Smooth muscle cell (in vitro differentiated cells): ENCODE measurements around the gene RANBP1. TPM values are rescaled to one million over a fixed set of nuclear protein-coding genes. Genes with fewer than 3 reads are reported as not detected.

Source experiments
- DNase-seq: peaks from one replicate; lab custom pipeline; 2025; ENCODE audit not compliant: unreplicated experiment; lab: John Stamatoyannopoulos, UW
- H2AFZ ChIP-seq: fragments of 200-600 bp; sonication (generic); 2 replicates; pipeline ENCODE4 v1.6.0; 2016; ENCODE audit warnings: antibody characterized with exemption, low read depth, mild to moderate bottlenecking
- H3F3A ChIP-seq: fragments of 200-600 bp; sonication (generic); 2 replicates; pipeline ENCODE4 v1.6.0; 2017; ENCODE audit warnings: antibody characterized with exemption, low read depth
- H3K27ac ChIP-seq: fragments of 200-600 bp; sonication (generic); 2 replicates; pipeline ENCODE4 v1.5.1; 2016; ENCODE audit warnings: low read depth, mild to moderate bottlenecking
- H3K27me3 ChIP-seq: fragments of 200-600 bp; sonication (generic); 2 replicates; pipeline ENCODE4 v1.6.1; 2016; ENCODE audit warnings: low read depth, mild to moderate bottlenecking
- H3K36me3 ChIP-seq: fragments of 200-600 bp; sonication (generic); 2 replicates; pipeline ENCODE4 v1.5.1; 2016; ENCODE audit warnings: low read depth
- H3K4me1 ChIP-seq: fragments of 200-600 bp; sonication (generic); 2 replicates; pipeline ENCODE4 v1.5.1; 2016; ENCODE audit warnings: low read depth
- H3K4me2 ChIP-seq: fragments of 200-600 bp; sonication (generic); 2 replicates; pipeline ENCODE4 v1.6.0; 2016; ENCODE audit warnings: mild to moderate bottlenecking
- H3K4me3 ChIP-seq: fragments of 200-600 bp; sonication (generic); 2 replicates; pipeline ENCODE4 v1.5.1; 2016; ENCODE audit warnings: mild to moderate bottlenecking
- H3K79me2 ChIP-seq: fragments of 200-600 bp; sonication (generic); 2 replicates; pipeline ENCODE4 v1.6.0; 2016; ENCODE audit warnings: low read depth, mild to moderate bottlenecking
- H3K9ac ChIP-seq: fragments of 200-600 bp; sonication (generic); 2 replicates; pipeline ENCODE4 v1.6.0; 2016; ENCODE audit warnings: low read depth
- H3K9me3 ChIP-seq: fragments of 200-600 bp; sonication (generic); replicated peaks from 2 replicates; pipeline ENCODE4 v1.5.1; 2016; ENCODE audit warnings: low read depth
- H4K20me1 ChIP-seq: fragments of 200-600 bp; sonication (generic); 2 replicates; pipeline ENCODE4 v1.6.0; 2016; ENCODE audit warnings: low read depth
- CTCF ChIP-seq: fragments of 200-600 bp; sonication (generic); IDR thresholded peaks from 2 replicates; pipeline ENCODE4 v1.5.1; 2017; ENCODE audit warnings: borderline replicate concordance, mild to moderate bottlenecking, antibody characterized with exemption; ENCODE audit not compliant: insufficient read depth, poor library complexity, severe bottlenecking
- WGBS: methylation state at CpG from one replicate; pipeline ENCODE4 v1.1.7; 2016; ENCODE audit warnings: low lambda C conversion rate; 5-methylcytosine and 5-hydroxymethylcytosine counted together
- polyA plus RNA-seq: library from polyadenylated mRNA; unstranded; fragments of >200 nt; fragmentation: Nextera tagmentation; extraction: Ambion mirVana; gene quantifications from 2 replicates; pipeline ENCODE4 v1.2.1, GENCODE V29; 2016
- total RNA-seq: library from RNA; depleted of rRNA; stranded (reverse); fragments of >200 nt; gene quantifications from 2 replicates; pipeline ENCODE4 v1.2.3, GENCODE V29; 2014

The RANBP1 gene
- total and polyA plus RNA-seq, 2 experiments from 2014 or later, result 235 to 331 TPM

- H3K4me2 ChIP-seq, result no peak overlapping the region
- H3F3A ChIP-seq, result no peaks in the 10 kb centered on the region
- WGBS, result 92% methylated on average over 12 of the region's 12 CpGs
- no peaks in the 10 kb centered on the region for H3K27me3 ChIP-seq
- H3K9me3 ChIP-seq, result no peaks in the 10 kb centered on the region
- H4K20me1 ChIP-seq, result peaks cover 34% of the 10 kb centered on the region
- H3K9ac ChIP-seq, result no peak overlapping the region
- H3K4me1 ChIP-seq, result no peaks in the 10 kb centered on the region
- no peaks in the 10 kb centered on the region for H3K36me3 ChIP-seq
- DNase-seq, result no peak
- H3K4me3 ChIP-seq, result no peak overlapping the region
- H2AFZ ChIP-seq, result no peak overlapping the region
- no peaks in the 10 kb centered on the region for H3K79me2 ChIP-seq
- H3K27ac ChIP-seq, result no peak overlapping the region
- no peak for TF ChIP-seq CTCF
Observed at GRCh38 chr22:20108757-20109230, 7.1 kb upstream of the RANBP1 start.

- no peak for DNase-seq
- no peak overlapping the region for H3K4me3 ChIP-seq
- H3F3A ChIP-seq, result no peaks in the 10 kb centered on the region
- WGBS, result 96% methylated on average over 23 of the region's 23 CpGs
- H3K27me3 ChIP-seq, result no peaks in the 10 kb centered on the region
- no peak overlapping the region for H3K4me2 ChIP-seq
- H3K4me1 ChIP-seq, result no peaks in the 10 kb centered on the region
- H3K9ac ChIP-seq, result no peak overlapping the region
- H3K79me2 ChIP-seq, result no peaks in the 10 kb centered on the region
- no peak overlapping the region for H3K27ac ChIP-seq
- no peak for TF ChIP-seq CTCF
- no peak overlapping the region for H2AFZ ChIP-seq
- peaks cover 28% of the 10 kb centered on the region for H4K20me1 ChIP-seq
- no peaks in the 10 kb centered on the region for H3K36me3 ChIP-seq
- no peaks in the 10 kb centered on the region for H3K9me3 ChIP-seq
Observed at GRCh38 chr22:20109411-20110358, 6.2 kb upstream of the RANBP1 start.

- 96% methylated on average over 9 of the region's 9 CpGs for WGBS
- Histone ChIP-seq H3K27ac (no peak overlapping the region), H4K20me1 (peaks cover 20% of the 10 kb centered on the region), H3K4me3 (no peak overlapping the region), H3K4me1 (no peaks in the 10 kb centered on the region), H3K79me2 (peaks cover 3% of the 10 kb centered on the region), H3K36me3 (no peaks in the 10 kb centered on the region), H3F3A (no peaks in the 10 kb centered on the region), H2AFZ (no peak overlapping the region), H3K27me3 (no peaks in the 10 kb centered on the region), H3K9me3 (no peaks in the 10 kb centered on the region), H3K9ac (no peak overlapping the region), H3K4me2 (no peak overlapping the region)
- no peak for DNase-seq
- no peak for TF ChIP-seq CTCF
Observed at GRCh38 chr22:20110359-20110985, 5.4 kb upstream of the RANBP1 start.
